ENCODE measurements around the gene PYHIN1.
"Not testable (repeated sequence)": the region's sequence is repeated elsewhere in the genome, so short reads cannot be mapped to it uniquely, and the experiment has no call there.

The PYHIN1 gene

GRCh38 chr1:158984386-158984785 lies 53.0 kb downstream of the PYHIN1 start:
- no peak for DNase-seq

GRCh38 chr1:158989424-158989823 lies 58.1 kb downstream of the PYHIN1 start:
- DNase-seq, result no peak

DNA sequence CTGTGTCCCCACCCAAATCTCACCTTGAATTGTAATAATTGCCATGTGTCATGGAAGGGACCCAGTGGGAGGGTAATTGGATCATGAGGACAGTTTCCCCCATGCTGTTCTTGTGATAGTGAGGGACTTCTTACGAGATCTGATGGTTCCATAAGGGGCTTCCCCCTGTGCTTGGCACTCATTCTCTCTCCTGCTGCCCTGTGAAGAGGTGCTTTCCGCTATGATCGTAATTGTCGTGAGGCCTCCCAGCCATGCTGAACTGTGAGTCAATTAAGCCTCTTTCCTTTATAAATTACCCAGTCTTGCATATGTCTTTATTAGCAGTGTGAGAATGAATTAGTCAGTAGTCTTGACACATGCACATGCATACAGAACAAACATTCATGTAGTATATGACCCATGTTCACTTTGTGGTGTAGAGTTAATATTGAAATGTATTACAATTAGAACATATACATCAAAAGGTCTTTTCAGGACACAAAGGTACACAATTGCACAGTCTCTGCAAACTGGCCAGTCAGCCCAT lies 61.5 kb downstream of the PYHIN1 start:
- DNase-seq, result no peak

DNA sequence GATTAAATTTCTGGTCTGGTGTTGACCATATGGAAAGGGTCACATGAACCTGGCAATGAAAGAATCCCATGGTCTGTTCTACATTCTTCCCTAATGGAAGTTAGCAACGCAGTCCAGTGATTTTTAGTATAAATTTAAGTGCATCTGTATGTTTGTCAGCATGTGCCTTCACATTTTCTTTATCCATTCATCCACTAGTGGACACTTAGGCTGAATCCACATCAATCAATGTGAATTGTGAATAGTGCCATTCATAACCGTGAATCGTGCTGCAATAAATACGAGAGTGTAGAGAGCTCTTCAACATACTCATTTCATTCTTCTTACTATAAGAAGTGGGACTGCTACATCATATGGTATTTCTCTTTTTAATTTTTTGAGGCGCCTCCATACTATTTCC lies 65.6 kb downstream of the PYHIN1 start:
- no peak for DNase-seq

GRCh38 chr1:158998037-158998780 lies 66.9 kb downstream of the PYHIN1 start:
- no peak for DNase-seq

DNA sequence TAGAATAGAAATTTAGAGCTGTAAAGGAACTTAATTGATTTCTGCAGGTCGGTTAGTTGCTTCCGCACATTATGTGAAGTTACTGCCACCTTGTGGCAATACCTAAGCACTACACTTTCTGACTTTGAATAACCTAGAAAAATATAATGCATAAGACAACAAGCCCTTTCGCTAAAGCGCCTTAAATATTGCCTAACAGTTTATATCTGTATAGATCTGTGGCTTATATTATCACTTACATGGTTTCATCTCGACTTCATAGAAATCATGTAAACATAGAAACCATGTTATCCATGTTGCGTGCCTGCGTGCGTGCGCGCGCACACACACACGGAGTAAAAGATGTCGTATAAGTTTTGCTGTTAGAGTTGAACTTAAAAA lies 67.4 kb downstream of the PYHIN1 start:
- no peak for DNase-seq

DNA sequence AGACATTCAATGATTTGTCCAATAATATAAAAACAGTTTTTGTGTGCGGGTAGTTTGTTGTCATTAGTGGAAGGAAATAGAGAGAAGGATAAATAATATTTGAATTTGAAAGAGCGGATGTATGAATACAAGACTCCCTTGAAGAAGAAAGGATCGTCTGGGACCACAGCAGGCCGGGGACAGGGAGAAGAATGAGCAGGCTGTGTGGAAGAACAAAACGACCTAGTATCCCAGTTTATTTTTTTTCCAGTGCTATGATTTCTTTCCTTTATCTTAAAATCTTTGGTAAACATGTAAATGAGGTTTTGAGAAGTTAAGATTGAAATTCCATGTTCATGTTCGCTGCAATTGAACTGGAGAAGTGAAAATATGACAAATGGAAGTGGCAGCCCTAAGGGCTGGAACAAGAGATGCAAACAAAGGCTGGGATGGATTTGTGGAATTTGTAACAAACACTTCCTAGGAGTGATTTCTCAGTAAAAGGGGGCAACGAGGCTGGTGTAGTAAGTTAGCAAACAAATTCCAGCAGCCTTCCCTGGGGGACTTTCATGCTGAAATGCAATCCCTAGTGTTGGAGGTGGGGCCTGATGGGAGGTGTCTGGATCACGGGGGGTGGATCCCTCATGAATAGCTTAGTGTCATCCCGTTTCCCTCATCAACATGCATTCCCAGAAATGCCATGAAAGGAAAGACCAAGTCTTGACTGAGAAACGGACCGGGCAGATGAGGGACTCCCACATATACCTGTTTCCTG lies 68.1 kb downstream of the PYHIN1 start:
- DNase-seq, result no peak

DNA sequence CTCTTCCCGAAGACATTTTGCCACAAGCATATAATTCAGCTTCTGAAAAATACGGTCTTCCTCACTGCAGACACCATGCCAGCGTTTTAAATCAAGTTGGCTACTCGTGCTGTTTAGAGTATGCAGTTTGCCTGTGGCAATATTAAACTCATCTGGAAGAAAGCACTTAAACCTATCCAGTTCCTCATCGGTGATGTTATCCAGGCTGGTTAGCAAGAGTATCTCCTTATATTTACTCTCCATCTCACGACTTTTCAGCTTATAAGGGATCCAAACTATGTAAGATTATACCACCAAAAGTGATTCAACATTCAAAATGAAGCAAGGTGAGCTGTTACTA lies 68.7 kb downstream of the PYHIN1 start:
- DNase-seq, result no peak

DNA sequence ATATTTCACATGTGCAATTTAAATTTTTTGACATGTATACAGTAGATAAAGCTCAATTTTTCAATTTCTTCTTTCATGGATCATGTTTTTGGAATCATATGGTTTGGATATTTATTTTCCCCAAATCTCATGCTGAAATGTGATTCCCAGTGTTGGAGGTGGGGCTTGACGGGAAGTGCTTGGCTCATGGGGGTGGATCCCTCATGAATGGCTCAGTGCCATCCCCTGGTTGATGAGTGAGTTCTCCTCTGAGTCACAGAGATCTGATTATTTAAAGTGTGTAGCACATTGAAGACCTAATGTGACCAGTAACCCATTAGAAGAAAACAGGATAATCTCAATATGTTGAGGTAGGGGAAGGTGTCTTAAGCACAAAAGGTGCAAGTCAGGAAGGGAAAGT lies 69.3 kb downstream of the PYHIN1 start:
- no peak for DNase-seq

DNA sequence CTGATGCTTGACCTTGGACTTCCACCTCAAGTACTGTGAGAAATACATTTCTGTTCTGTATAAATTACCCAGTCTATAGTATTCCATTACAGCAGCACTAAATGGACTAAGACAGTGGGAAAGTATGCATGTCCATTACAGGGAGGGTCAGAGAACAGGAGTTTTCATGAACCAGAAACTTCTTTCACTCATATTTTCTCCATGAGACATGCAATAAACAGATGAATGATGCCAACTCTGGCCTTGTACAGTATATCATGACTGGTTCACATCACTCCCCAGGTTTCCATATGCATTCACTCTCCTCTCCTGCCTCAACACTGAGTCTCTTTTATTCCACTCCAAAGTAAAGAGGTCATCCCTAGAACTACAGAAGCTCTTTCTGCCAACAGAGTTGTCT lies 73.8 kb downstream of the PYHIN1 start:
- no peak for DNase-seq

DNA sequence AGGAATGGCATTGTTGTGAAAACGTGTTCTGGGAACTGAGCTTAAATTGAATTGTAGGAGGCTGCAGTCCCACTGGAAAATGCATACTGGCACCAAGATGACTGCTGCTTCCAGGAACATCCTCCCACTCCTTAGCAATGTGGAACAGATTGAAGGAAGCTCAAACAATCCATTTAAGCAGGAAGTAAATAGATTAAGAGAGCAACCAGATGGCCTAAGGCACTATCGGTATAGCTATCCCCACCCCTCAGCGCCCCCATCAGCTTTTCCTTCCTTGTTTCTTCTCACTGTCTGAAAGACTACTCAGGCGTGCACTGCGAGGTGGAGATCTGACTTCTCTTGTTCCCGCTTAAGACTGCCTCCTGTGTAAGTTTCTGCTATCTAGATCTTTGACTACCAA lies 74.3 kb downstream of the PYHIN1 start:
- no peak for DNase-seq

DNA sequence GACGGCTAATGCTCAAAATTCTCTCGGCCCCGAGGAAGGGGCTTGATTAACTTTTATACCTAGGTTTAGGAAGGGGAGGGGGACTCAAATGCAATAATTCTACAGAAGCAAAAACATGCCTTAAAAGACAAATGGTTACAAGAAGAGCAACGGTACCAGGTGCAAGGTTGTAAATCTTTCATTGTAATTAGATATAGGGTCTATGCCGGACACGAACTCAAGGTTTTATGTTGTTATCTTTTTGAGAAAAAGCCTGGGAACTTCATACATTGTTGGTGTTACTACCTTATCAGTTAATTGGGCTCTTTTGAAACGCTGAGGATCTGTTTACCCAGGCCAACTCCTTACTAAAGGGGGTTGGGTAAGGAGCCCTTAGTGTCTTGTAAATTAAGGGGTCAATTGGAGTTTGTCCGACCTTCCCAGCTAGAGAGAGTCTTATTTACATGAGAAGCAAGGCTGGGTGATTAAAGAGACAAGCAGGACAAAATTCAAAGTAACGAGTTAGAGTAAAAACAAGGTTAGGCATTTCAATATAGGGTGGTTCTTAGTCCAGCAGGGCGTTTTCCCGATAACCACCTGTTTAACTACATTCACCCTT lies 75.0 kb downstream of the PYHIN1 start:
- DNase-seq, result not testable (repeated sequence)

DNA sequence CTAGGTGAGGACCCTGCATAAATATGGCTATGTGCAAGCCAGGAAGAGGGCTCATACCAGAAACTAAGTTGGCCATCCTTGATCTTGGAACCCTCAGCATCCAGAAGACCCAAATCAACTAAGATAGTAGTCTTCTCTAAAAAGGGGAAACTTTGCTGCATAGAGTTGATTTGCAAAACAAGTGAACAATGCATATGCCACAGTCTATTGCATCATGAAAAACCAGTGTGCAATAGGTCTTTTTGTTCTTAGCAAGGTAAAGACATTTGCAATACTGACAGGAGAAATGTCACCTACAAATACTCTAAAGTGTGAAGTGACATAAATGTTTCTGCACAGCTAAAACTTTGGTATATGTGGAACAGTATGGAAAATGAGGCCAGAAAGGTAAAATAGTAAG lies 76.4 kb downstream of the PYHIN1 start:
- no peak for DNase-seq

GRCh38 chr1:159008744-159009188 lies 77.4 kb downstream of the PYHIN1 start:
- DNase-seq, result peak; percentile 30

DNA sequence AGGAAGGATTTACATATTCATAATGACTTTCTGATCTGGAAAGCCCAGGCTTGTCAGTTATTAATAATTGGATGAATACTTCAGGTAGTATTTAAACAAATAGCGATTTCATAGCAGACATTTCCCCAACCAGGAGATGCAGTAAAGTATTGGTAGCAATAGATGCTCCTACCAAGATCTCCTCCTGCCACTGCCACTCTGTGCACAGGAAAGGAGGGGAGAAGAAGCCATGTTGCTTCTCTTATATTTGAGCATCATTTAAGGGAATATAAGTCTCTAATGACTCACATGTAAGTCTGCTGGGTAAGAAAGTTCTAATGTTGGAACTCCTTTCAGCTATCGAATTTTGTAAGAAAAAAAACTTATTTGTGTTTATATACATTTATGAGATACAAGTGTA lies 77.9 kb downstream of the PYHIN1 start:
- no peak for DNase-seq

DNA sequence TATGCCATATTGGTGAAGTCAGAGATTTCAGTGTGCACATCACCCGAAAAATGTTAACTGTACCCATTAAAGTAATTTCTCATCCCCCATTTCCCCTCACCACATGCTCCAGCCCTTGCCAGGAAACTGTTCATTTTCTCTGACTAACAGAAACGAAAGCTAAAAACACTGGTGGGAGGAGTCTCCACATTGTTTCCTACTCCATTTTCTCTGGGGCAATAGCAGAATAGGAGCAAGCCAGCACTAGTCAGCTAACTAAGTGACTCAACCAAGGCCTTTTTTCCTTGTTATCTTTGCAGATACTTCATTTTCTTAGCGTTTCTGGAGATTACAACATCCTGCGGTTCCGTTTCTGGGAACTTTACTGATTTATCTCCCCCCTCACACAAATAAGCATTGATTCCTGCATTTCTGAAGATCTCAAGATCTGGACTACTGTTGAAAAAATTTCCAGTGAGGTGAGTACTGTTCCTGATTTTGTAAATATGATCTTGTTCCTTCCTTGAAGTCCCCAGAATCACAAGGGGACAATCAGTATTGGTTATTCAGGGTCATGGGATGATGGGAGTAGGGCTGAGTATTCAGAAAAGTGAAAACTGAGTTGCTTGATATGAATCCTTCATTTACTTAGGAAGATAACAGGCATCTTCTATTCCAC lies 78.5 kb downstream of the PYHIN1 start, which contains the start of gene IFI16:
TSS of gene IFI16 (plus strand) at position 204 of the 658 bp plus-strand sequence. CDS start 4,774 bp downstream, outside the sequence.
- DNase-seq, result peak; percentile 33

GRCh38 chr1:159010391-159010790 lies 79.0 kb downstream of the PYHIN1 start:
- no peak for DNase-seq

DNA sequence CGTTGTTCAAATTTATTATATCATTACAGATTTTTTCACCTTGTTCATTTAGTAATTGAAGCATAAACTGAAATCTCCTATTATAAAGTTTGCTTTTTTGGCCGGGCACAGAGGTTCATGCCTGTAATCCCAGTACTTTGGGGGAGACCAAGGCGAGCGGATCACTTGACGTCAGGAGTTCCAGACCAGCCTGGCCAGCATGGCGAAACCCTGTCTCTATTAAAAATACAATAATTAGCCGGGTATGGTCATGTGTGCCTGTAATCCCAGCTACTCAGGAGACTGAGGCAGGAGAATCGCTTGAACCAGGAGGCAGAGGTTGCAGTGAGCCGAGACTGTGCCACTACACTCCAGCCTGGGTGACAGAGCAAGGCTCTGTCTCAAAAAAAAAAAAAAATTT lies 79.6 kb downstream of the PYHIN1 start:
- not testable (repeated sequence) for DNase-seq

- DNase-seq, result no peak
These were observed 80.4 kb downstream of the PYHIN1 start for GRCh38 chr1:159011751-159012150.

DNA sequence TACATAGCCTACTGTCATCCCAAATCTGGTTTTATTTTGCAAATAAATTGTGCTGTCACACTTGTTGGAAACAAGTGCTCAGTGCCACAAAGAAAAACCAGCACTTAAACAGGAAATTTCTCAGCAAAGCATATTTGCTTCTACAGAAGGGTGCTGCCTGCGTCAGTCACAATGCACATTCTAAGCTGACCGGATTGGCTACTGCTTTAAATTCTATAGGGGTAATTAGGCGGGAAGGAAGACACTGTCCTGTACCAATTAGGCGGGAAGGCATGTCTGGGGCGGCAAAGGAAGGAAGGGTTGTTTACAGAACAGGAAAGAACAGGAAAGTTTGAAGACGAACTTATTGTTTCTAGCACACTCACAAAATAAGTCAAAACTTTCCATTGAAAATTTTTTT lies 81.1 kb downstream of the PYHIN1 start:
- DNase-seq, result peak; percentile 29

DNA sequence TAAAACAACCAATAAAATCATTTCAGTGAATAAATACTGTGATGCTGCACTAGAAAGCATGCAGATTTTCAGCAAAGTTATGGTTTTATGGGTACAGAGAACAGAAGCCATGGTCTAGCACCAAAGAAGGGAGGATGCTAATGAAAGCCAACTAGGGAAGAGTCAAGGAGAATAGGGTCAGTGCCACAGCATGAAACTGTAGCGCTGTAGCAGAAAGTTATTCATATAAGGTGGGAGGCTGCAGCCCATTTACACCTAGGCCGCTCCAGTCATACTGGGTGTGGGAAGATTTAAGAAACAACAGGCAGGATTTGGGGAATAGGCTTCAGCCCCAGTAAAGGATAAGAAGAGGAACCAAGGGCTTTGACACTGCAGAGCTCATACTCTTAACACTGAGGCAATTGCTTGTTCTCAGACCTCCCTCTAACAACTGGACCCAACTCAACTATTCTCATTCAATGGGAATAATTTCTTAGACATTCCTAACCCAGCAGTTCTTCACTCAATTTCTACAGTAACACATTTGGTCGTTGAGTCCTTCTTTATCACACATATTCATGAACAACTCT lies 82.7 kb downstream of the PYHIN1 start:
- no peak for DNase-seq

DNA sequence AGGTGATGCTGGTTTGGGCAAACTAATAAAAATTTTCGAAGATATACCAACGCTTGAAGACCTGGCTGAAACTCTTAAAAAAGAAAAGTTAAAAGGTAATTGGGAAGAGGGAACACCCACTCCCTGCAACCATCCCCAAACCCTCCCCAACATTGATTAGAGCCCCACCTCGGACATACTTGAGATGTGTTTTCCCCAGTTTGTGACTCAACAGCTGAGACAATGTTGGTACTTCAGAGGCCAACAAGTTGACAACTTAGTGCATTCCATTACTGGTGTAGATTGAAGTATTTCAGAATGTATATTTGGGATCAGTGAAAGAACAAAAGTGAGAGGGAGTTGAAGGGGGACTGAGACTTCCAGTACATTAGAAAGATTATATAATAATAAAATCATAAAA lies 83.5 kb downstream of the PYHIN1 start:
- no peak for DNase-seq

- DNase-seq, result peak; percentile 55
These were observed 84.1 kb downstream of the PYHIN1 start for GRCh38 chr1:159015440-159015909.
